SU-DHL-6 (cell line): ENCODE data around the gene TLCD5.

Experiments
- H2AFZ ChIP-seq: fragments of 200-600 bp; sonication (generic); 2 replicates; pipeline ENCODE4 v1.6.1; 2014; ENCODE audit warnings: low read depth, mild to moderate bottlenecking, moderate library complexity, mixed read lengths, antibody characterized with exemption, low read length; ENCODE audit not compliant: severe bottlenecking
- H3F3A ChIP-seq: fragments of 200-600 bp; shearing (Covaris generic); 2 replicates; pipeline ENCODE4 v1.6.0; 2016; ENCODE audit warnings: antibody characterized with exemption, mild to moderate bottlenecking; ENCODE audit not compliant: insufficient read depth
- H3K27ac ChIP-seq: fragments of 200-600 bp; sonication (generic); 2 replicates; pipeline ENCODE4 v1.5.1; 2016; ENCODE audit warnings: low read depth, mild to moderate bottlenecking, low read length, moderate library complexity, mixed read lengths
- H3K27me3 ChIP-seq: fragments of 200-600 bp; sonication (generic), shearing (Covaris generic); 2 replicates; pipeline ENCODE4 v1.6.0; 2014; ENCODE audit warnings: mild to moderate bottlenecking, low read length
- H3K36me3 ChIP-seq: fragments of 200-600 bp; sonication (generic); 2 replicates; pipeline ENCODE4 v1.6.1; 2014; ENCODE audit warnings: mild to moderate bottlenecking, low read length, mixed read lengths
- H3K4me2 ChIP-seq: fragments of 300-600, 200-600 bp; shearing (Covaris generic), sonication (generic); 2 replicates; pipeline ENCODE4 v1.6.0; 2014; ENCODE audit warnings: low read length, low read depth, mild to moderate bottlenecking; ENCODE audit not compliant: poor library complexity, severe bottlenecking
- H3K4me3 ChIP-seq: fragments of 200-600 bp; sonication (generic); 2 replicates; pipeline ENCODE4 v1.5.1; 2014; ENCODE audit warnings: antibody characterized with exemption, low read length, mild to moderate bottlenecking, mixed read lengths; ENCODE audit not compliant: insufficient read depth, poor library complexity, severe bottlenecking
- H3K79me2 ChIP-seq: fragments of 200-600 bp; sonication (generic); 2 replicates; pipeline ENCODE4 v1.6.1; 2014; ENCODE audit warnings: mild to moderate bottlenecking, low read length, moderate library complexity; ENCODE audit not compliant: insufficient read depth
- H3K9ac ChIP-seq: fragments of 200-600 bp; sonication (generic); 2 replicates; pipeline ENCODE4 v1.7.0; 2014; ENCODE audit warnings: mild to moderate bottlenecking, low read length
- H3K9me2 ChIP-seq: fragments of 200-600 bp; sonication (generic); replicated peaks from 2 replicates; pipeline ENCODE4 v1.6.1; 2014; ENCODE audit warnings: low read length; ENCODE audit not compliant: insufficient read depth
- H3K9me3 ChIP-seq: fragments of 200-600 bp; sonication (generic); 2 replicates; pipeline ENCODE4 v1.6.1; 2014; ENCODE audit warnings: low read length, mixed read lengths; ENCODE audit not compliant: insufficient read depth
- H4K20me1 ChIP-seq: fragments of 200-600 bp; sonication (generic); 2 replicates; pipeline ENCODE4 v1.6.1; 2014; ENCODE audit warnings: low read depth, mild to moderate bottlenecking, antibody characterized with exemption, low read length, moderate library complexity, mixed read lengths
- EZH2phosphoT487 ChIP-seq: fragments of 200-600 bp; sonication (generic), shearing (Covaris generic); conservative IDR thresholded peaks from 2 replicates; pipeline ENCODE4 v1.6.1; 2018; ENCODE audit warnings: mild to moderate bottlenecking, antibody characterized with exemption, low read length, moderate library complexity, mixed read lengths
- TF ChIP-seq, protein P1 (sequence below): fragments of 200-600 bp; sonication (generic); IDR thresholded peaks from one replicate; pipeline ENCODE4 v1.5.1; 2017; ENCODE audit warnings: antibody characterized with exemption, mild to moderate bottlenecking, low read length, moderate library complexity; ENCODE audit not compliant: insufficient read depth, poor library complexity, severe bottlenecking

TLCD5 gene

DNA sequence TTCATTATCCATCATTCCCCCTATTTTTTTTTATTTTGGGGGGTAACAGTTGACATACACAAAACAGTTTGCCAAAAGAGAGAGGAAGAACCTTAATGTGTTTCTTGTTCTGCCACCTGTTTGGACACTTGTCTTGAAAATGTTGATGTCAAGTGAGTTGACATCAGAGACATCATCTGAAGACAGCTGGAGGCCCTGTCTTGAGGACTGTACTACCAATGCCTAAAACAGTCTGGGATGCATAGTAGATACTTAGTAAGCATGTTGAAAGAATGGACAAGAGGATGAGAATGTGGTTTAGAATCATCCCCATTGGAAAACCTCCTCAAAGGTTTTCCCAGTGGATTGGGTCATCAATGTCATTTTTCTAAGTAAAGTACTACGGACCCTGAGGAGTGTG lies 8.7 kb downstream of the TLCD5 start:
- TF ChIP-seq, protein P1, sequence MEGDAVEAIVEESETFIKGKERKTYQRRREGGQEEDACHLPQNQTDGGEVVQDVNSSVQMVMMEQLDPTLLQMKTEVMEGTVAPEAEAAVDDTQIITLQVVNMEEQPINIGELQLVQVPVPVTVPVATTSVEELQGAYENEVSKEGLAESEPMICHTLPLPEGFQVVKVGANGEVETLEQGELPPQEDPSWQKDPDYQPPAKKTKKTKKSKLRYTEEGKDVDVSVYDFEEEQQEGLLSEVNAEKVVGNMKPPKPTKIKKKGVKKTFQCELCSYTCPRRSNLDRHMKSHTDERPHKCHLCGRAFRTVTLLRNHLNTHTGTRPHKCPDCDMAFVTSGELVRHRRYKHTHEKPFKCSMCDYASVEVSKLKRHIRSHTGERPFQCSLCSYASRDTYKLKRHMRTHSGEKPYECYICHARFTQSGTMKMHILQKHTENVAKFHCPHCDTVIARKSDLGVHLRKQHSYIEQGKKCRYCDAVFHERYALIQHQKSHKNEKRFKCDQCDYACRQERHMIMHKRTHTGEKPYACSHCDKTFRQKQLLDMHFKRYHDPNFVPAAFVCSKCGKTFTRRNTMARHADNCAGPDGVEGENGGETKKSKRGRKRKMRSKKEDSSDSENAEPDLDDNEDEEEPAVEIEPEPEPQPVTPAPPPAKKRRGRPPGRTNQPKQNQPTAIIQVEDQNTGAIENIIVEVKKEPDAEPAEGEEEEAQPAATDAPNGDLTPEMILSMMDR, result no peak
- no peak for TF ChIP-seq EZH2phosphoT487
- Histone ChIP-seq H3F3A (peaks cover 11% of the 10 kb centered on the region), H3K27ac (no peak overlapping the region)

GRCh38 chr11:120334332-120334731 lies 9.2 kb downstream of the TLCD5 start:
- Histone ChIP-seq H4K20me1 (peaks cover 17% of the 10 kb centered on the region), H3K36me3 (no peaks in the 10 kb centered on the region), H3K9me3 (no peaks in the 10 kb centered on the region), H2AFZ (no peak overlapping the region), H3F3A (peaks cover 13% of the 10 kb centered on the region), H3K4me2 (no peak overlapping the region), H3K27ac (no peak overlapping the region), H3K27me3 (no peaks in the 10 kb centered on the region), H3K9me2 (no peaks in the 10 kb centered on the region), H3K79me2 (no peaks in the 10 kb centered on the region), H3K9ac (no peak overlapping the region), H3K4me3 (no peak overlapping the region)
- TF ChIP-seq, protein P1, result no peak
- no peak for TF ChIP-seq EZH2phosphoT487

More for the DNA sequence above, 8.7 kb downstream of the TLCD5 start:
- Histone ChIP-seq H3K79me2 (no peaks in the 10 kb centered on the region), H3K27me3 (no peaks in the 10 kb centered on the region), H3K4me3 (no peak overlapping the region), H3K9me2 (no peaks in the 10 kb centered on the region), H3K9me3 (no peaks in the 10 kb centered on the region), H3K4me2 (no peak overlapping the region), H3K9ac (no peak overlapping the region), H3K36me3 (no peaks in the 10 kb centered on the region), H2AFZ (no peak overlapping the region), H4K20me1 (peaks cover 14% of the 10 kb centered on the region)

DNA sequence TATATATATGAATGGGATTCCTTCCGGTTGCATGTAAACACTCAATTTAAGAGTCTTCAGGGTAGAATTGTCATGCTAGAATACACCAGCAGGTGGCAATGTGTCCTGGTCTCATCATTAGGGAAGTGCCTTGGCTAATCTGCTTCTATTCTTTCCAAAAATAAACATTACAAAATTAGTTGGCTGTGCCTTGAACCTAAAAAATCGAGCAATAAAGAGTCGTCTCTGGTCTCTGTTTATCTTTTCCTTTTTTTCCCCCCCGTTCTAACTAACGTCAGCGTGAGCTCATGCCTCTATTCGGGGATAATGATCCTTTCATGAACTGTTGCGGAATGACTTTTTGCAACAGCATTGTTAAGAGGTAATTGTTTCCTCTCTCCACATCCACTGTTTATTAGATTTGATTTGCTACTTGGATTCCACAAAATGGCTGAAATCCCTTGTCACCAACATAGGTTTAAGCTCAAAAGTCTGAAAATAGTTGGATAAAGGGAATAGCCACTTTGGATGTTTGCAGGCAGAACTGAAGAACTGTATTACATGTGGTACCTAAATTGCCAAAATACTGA lies 9.9 kb downstream of the TLCD5 start:
- H3K4me3 ChIP-seq, result peak overlapping the region; percentile 88
- peak overlapping the region; percentile 90 for H2AFZ ChIP-seq
- peaks cover 16% of the 10 kb centered on the region for H3F3A ChIP-seq
- H4K20me1 ChIP-seq, result peaks cover 19% of the 10 kb centered on the region
- H3K4me2 ChIP-seq, result peak overlapping the region; percentile 96
- H3K36me3 ChIP-seq, result no peaks in the 10 kb centered on the region
- no peaks in the 10 kb centered on the region for H3K27me3 ChIP-seq
- H3K9ac ChIP-seq, result peak overlapping the region; percentile 70; the same call in 1 of the 2 replicates
- H3K79me2 ChIP-seq, result no peaks in the 10 kb centered on the region
- TF ChIP-seq EZH2phosphoT487, result no peak
- TF ChIP-seq, protein P1, result peak; percentile 24
- H3K9me2 ChIP-seq, result no peaks in the 10 kb centered on the region
- H3K27ac ChIP-seq, result no peak overlapping the region; the same call in 1 of the 2 replicates
- H3K9me3 ChIP-seq, result no peaks in the 10 kb centered on the region
